DOHH2 (cell line): Measurements from ENCODE around the gene PTGIR.

Experiments
- CTCF ChIP-seq: fragments of 200-600 bp; sonication (generic); IDR thresholded peaks from one replicate; pipeline ENCODE4 v1.5.1; 2014; ENCODE audit warnings: antibody characterized with exemption, mild to moderate bottlenecking, low read depth, low read length; ENCODE audit not compliant: poor library complexity, severe bottlenecking
- EZH2phosphoT487 ChIP-seq: fragments of 200-600 bp; sonication (generic); IDR thresholded peaks from 2 replicates; pipeline ENCODE4 v1.6.1; 2017; ENCODE audit warnings: borderline replicate concordance, mild to moderate bottlenecking, antibody characterized with exemption, low read length, moderate library complexity, mixed read lengths

GRCh38 chr19:46587861-46588260 lies 37.0 kb downstream of the PTGIR start:
- no peak for TF ChIP-seq CTCF
- no peak for TF ChIP-seq EZH2phosphoT487
